GM23338 (cell line): ENCODE measurements around the gene KCNE1.

Experiments used
- EZH2 ChIP-seq: fragments of 200-600 bp; sonication (generic); IDR thresholded peaks from one replicate; pipeline ENCODE4 v1.8.0; 2017; ENCODE audit warnings: antibody characterized with exemption, mild to moderate bottlenecking, low read depth; ENCODE audit not compliant: unreplicated experiment
- NANOG ChIP-seq: IDR thresholded peaks from 2 replicates; pipeline ENCODE4 v1.6.1; 2016; ENCODE audit warnings: antibody characterized with exemption, borderline replicate concordance
- POLR2AphosphoS5 ChIP-seq: IDR thresholded peaks from 2 replicates; pipeline ENCODE4 v1.6.1; 2016; ENCODE audit warnings: antibody characterized with exemption, low read depth
- TF ChIP-seq, protein P1 (sequence below), 2 experiments: fragments of 200-600 bp in 1 of 2; sonication (generic) in 1 of 2; conservative IDR thresholded peaks; 2 replicates each; pipeline versions ENCODE4 v1.5.1 to v1.6.1; 2016 to 2017; ENCODE audit warnings: antibody characterized with exemption in 2 of 2, low read depth in 2 of 2, mild to moderate bottlenecking in 2 of 2, moderate library complexity in 1 of 2
- TF ChIP-seq, protein P2 (sequence below): IDR thresholded peaks from 2 replicates; pipeline ENCODE4 v1.6.1; 2016; ENCODE audit warnings: antibody characterized with exemption

DNA sequence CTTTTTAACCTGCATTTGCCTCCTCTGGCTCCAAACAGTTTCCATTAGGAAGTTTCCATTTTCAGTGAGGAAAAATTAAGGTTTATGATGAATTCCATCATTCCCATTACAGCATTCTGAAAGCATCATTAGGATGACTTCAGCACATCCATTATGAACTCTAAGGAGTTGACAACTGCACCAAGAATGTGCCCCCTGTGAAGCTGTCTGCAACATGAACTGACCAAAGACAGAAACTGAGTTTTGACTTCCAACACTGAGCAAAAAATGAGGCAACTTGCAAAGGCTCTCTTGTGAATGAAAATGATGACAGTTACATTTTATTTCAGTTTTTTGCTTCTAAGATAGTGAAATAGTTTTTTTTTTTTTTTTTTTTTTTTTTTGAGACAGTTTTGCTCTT, 18.3 kb upstream of the KCNE1 start:
- TF ChIP-seq POLR2AphosphoS5, result no peak
- TF ChIP-seq, protein P1, sequence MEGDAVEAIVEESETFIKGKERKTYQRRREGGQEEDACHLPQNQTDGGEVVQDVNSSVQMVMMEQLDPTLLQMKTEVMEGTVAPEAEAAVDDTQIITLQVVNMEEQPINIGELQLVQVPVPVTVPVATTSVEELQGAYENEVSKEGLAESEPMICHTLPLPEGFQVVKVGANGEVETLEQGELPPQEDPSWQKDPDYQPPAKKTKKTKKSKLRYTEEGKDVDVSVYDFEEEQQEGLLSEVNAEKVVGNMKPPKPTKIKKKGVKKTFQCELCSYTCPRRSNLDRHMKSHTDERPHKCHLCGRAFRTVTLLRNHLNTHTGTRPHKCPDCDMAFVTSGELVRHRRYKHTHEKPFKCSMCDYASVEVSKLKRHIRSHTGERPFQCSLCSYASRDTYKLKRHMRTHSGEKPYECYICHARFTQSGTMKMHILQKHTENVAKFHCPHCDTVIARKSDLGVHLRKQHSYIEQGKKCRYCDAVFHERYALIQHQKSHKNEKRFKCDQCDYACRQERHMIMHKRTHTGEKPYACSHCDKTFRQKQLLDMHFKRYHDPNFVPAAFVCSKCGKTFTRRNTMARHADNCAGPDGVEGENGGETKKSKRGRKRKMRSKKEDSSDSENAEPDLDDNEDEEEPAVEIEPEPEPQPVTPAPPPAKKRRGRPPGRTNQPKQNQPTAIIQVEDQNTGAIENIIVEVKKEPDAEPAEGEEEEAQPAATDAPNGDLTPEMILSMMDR (conservative IDR thresholded peaks at IDR 0.05; ENCODE audit: low read depth in 2 of 2), result no peak
- no peak for TF ChIP-seq NANOG
- TF ChIP-seq EZH2, result no peak
- TF ChIP-seq, protein P2, sequence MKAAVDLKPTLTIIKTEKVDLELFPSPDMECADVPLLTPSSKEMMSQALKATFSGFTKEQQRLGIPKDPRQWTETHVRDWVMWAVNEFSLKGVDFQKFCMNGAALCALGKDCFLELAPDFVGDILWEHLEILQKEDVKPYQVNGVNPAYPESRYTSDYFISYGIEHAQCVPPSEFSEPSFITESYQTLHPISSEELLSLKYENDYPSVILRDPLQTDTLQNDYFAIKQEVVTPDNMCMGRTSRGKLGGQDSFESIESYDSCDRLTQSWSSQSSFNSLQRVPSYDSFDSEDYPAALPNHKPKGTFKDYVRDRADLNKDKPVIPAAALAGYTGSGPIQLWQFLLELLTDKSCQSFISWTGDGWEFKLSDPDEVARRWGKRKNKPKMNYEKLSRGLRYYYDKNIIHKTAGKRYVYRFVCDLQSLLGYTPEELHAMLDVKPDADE, result no peak
